ENCODE results near the gene AFMID. TPM values are rescaled to one million over a fixed set of nuclear protein-coding genes. Genes with fewer than 3 reads are reported as not detected.

The AFMID gene
- total and polyA plus RNA-seq, 2 experiments from 2014 or later = 38.0 to 47.5 TPM

GRCh38 chr17:78180508-78180907 is 6.7 kb upstream of the AFMID start:
- H3K79me2 ChIP-seq (replicated peaks; ENCODE audit: insufficient read depth) = peaks cover 17% of the 10 kb centered on the region
- H3K27me3 Mint-ChIP-seq (ENCODE audit: insufficient read depth, low read depth, poor library complexity) = peaks cover 7% of the 10 kb centered on the region
- H3K4me1 Mint-ChIP-seq = peaks cover 26% of the 10 kb centered on the region
- ATAC-seq (no peak), DNase-seq (ENCODE audit: low spot score) (no peak)
- H2AFZ ChIP-seq = no peak overlapping the region
- no peak overlapping the region for H3K27ac Mint-ChIP-seq
- no peak overlapping the region for H3K4me3 ChIP-seq
- H3K36me3 Mint-ChIP-seq (ENCODE audit: low read depth) = peaks cover 87% of the 10 kb centered on the region
- peaks cover 28% of the 10 kb centered on the region for H4K20me1 ChIP-seq (replicated peaks; ENCODE audit: insufficient read depth)
- H3K27ac ChIP-seq (ENCODE audit: low read depth) = no peak overlapping the region
- no peaks in the 10 kb centered on the region for H3K27me3 ChIP-seq (ENCODE audit: insufficient read depth)
- H3K36me3 ChIP-seq (ENCODE audit: insufficient read depth) = peaks cover 46% of the 10 kb centered on the region
- TF ChIP-seq CREB1 (CRISPR knock-in tag; IDR thresholded peaks at IDR 0.05; ENCODE audit: low read depth) (no peak), EZH2 (IDR thresholded peaks at IDR 0.05; ENCODE audit: low read depth, unreplicated experiment) (no peak)
- H3K4me1 ChIP-seq (ENCODE audit: insufficient read depth) = peaks cover 3% of the 10 kb centered on the region; the same call in 1 of the 2 replicates
- peaks cover 8% of the 10 kb centered on the region; the same call in 1 of the 2 replicates for H3F3A ChIP-seq (replicated peaks; ENCODE audit: low read depth)
- no peaks in the 10 kb centered on the region; the same call in 2 of the 3 replicates for H3K9me3 Mint-ChIP-seq
- H3K4me2 ChIP-seq = no peak overlapping the region
- H3K9me2 ChIP-seq (ENCODE audit: insufficient read depth) = no peaks in the 10 kb centered on the region
- no peak overlapping the region; the same call in 2 of the 3 replicates for H3K4me3 Mint-ChIP-seq

GRCh38 chr17:78182504-78182903 is 4.7 kb upstream of the AFMID start:
- Histone ChIP-seq H3K79me2 (replicated peaks; ENCODE audit: insufficient read depth) (peaks cover 27% of the 10 kb centered on the region), H3K27me3 (ENCODE audit: insufficient read depth) (no peaks in the 10 kb centered on the region), H3K36me3 (ENCODE audit: insufficient read depth) (peaks cover 46% of the 10 kb centered on the region), H2AFZ (no peak overlapping the region), H3K9me2 (ENCODE audit: insufficient read depth) (0 out of 2 replicates have a peak, but pooled peaks cover 4% of the 10 kb centered on the region), H4K20me1 (replicated peaks; ENCODE audit: insufficient read depth) (peaks cover 26% of the 10 kb centered on the region), H3K4me3 (no peak overlapping the region), H3F3A (replicated peaks; ENCODE audit: low read depth) (0 out of 2 replicates have a peak, but pooled peaks cover 7% of the 10 kb centered on the region), H3K4me2 (no peak overlapping the region), H3K4me1 (ENCODE audit: insufficient read depth) (peaks cover 9% of the 10 kb centered on the region; the same call in 1 of the 2 replicates), H3K27ac (ENCODE audit: low read depth) (no peak overlapping the region)
- peaks cover 15% of the 10 kb centered on the region for H3K4me1 Mint-ChIP-seq
- DNase-seq (ENCODE audit: low spot score) (no peak), ATAC-seq (no peak)
- H3K36me3 Mint-ChIP-seq (ENCODE audit: low read depth) = peaks cover 74% of the 10 kb centered on the region
- no peaks in the 10 kb centered on the region; the same call in 2 of the 3 replicates for H3K9me3 Mint-ChIP-seq
- no peak overlapping the region for H3K4me3 Mint-ChIP-seq
- no peak overlapping the region for H3K27ac Mint-ChIP-seq
- peaks cover 7% of the 10 kb centered on the region for H3K27me3 Mint-ChIP-seq (ENCODE audit: insufficient read depth, low read depth, poor library complexity)
- TF ChIP-seq CTCF (conservative IDR thresholded peaks at IDR 0.05; ENCODE audit: low read depth in 2 of 2) = no peak
- no peak for TF ChIP-seq NANOG (IDR thresholded peaks at IDR 0.05; ENCODE audit: borderline replicate concordance)
- TF ChIP-seq POLR2AphosphoS5 (IDR thresholded peaks at IDR 0.05; ENCODE audit: low read depth) = no peak
- TF ChIP-seq ZNF114 (CRISPR knock-in tag; IDR thresholded peaks at IDR 0.05) = no peak
- TF ChIP-seq EZH2phosphoT487 (IDR thresholded peaks at IDR 0.05; ENCODE audit: unreplicated experiment) = no peak
- TF ChIP-seq ZNF462 (CRISPR knock-in tag; IDR thresholded peaks at IDR 0.05) = no peak
- no peak for TF ChIP-seq REST (IDR thresholded peaks at IDR 0.05; ENCODE audit: unreplicated experiment)
- TF ChIP-seq ZNF331 (CRISPR knock-in tag; IDR thresholded peaks at IDR 0.05; ENCODE audit: low read depth) = no peak
- TF ChIP-seq CREB1 (CRISPR knock-in tag; IDR thresholded peaks at IDR 0.05; ENCODE audit: low read depth) = no peak
- TF ChIP-seq STAT1 (IDR thresholded peaks at IDR 0.05; ENCODE audit: unreplicated experiment) = no peak
